ENCODE data around the gene KCTD6. TPM values are rescaled to one million over a fixed set of nuclear protein-coding genes. Genes with fewer than 3 reads are reported as not detected.

Gene KCTD6
- total RNA-seq, 6 donors from 2014 or later: 2.2 to 13.1 (median 6.0) TPM

- ATAC-seq (ENCODE audit: low FRiP score in 2 of 2) (no peak), DNase-seq (no peak)
- H3K9me3 ChIP-seq: no peaks in the 10 kb centered on the region
- no peak overlapping the region for H3K4me3 ChIP-seq
- no peaks in the 10 kb centered on the region for H3K27me3 ChIP-seq
- peaks cover 0 to 10% (median 0%) of the 10 kb centered on the region in 4 donors for H3K36me3 ChIP-seq
- H3K27ac ChIP-seq: no peak overlapping the region
- peaks cover 0 to 8% (median 3%) of the 10 kb centered on the region in 4 donors for H3K4me1 ChIP-seq
- no peak for TF ChIP-seq CTCF (IDR thresholded peaks at IDR 0.05)
- no peak for TF ChIP-seq POLR2AphosphoS5 (IDR thresholded peaks at IDR 0.05)
- TF ChIP-seq EP300 (IDR thresholded peaks at IDR 0.05): no peak
- no peak for TF ChIP-seq POLR2A (IDR thresholded peaks at IDR 0.05)
- 89 to 95% methylated on average over 3 of the region's 3 CpGs for WGBS, 2 donors
These were observed 29.4 kb downstream of the KCTD6 start for GRCh38 chr3:58521336-58521670.

GRCh38 chr3:58521917-58522631, 30.2 kb downstream of the KCTD6 start:
- peaks cover 0 to 10% (median 0%) of the 10 kb centered on the region in 4 donors for H3K36me3 ChIP-seq
- peak in 1 of 2 donors; percentile 67 for DNase-seq
- H3K27me3 ChIP-seq: no peaks in the 10 kb centered on the region
- WGBS, 2 donors: 60 to 71% methylated on average over 9 to 10 of the region's 10 CpGs
- ATAC-seq (ENCODE audit: low FRiP score in 2 of 2): no peak
- H3K27ac ChIP-seq: no peak overlapping the region
- no peak overlapping the region for H3K4me3 ChIP-seq
- TF ChIP-seq EP300 (IDR thresholded peaks at IDR 0.05) (no peak), POLR2AphosphoS5 (IDR thresholded peaks at IDR 0.05) (no peak), CTCF (IDR thresholded peaks at IDR 0.05) (no peak), POLR2A (IDR thresholded peaks at IDR 0.05) (no peak)
- no peaks in the 10 kb centered on the region for H3K9me3 ChIP-seq
- peaks cover 0 to 8% (median 3%) of the 10 kb centered on the region in 4 donors for H3K4me1 ChIP-seq

GRCh38 chr3:58522759-58523425, 31.0 kb downstream of the KCTD6 start:
- Histone ChIP-seq H3K36me3 (peaks cover 0 to 10% (median 0%) of the 10 kb centered on the region in 4 donors), H3K4me3 (no peak overlapping the region), H3K9me3 (no peaks in the 10 kb centered on the region), H3K27ac (no peak overlapping the region), H3K27me3 (no peaks in the 10 kb centered on the region), H3K4me1 (peaks cover 0 to 8% (median 3%) of the 10 kb centered on the region in 4 donors)
- TF ChIP-seq EP300 (IDR thresholded peaks at IDR 0.05) (no peak), POLR2AphosphoS5 (IDR thresholded peaks at IDR 0.05) (no peak), POLR2A (IDR thresholded peaks at IDR 0.05) (no peak), CTCF (IDR thresholded peaks at IDR 0.05) (no peak)
- WGBS, 2 donors: 74 to 89% methylated on average over 5 of the region's 5 CpGs
- DNase-seq: no peak
- no peak for ATAC-seq (ENCODE audit: low FRiP score in 2 of 2)

DNA sequence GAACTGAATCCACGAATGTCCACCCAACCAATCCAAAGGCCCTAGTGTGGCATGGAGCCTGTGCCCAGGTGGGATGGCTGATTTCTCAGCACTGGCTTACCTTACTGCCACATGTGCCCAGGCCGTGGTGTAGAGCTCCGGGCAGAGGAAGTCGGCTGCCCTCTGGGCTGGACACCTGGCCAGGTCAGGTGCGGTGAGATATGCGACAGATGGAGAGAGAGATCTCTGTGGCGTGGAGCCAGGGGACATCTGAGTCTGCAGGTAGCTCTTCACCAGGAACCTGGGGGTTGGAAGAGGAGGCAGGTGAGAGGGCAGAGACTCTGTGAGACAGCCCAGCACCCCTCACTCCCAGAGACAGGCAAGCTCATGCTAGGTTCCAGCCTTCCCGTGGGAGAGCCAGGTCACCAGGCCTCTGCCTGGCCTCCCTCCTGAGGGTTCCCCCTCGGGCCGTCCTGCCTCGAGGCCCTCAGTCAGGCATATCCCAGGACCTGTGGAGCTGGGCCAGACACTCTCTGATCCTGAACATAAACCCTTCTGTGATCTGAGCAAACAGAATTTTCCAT, 32.5 kb downstream of the KCTD6 start:
- Histone ChIP-seq H3K9me3 (no peaks in the 10 kb centered on the region), H3K36me3 (peaks cover 0 to 10% (median 0%) of the 10 kb centered on the region in 4 donors), H3K4me3 (no peak overlapping the region), H3K4me1 (peaks cover 6 to 19% (median 9%) of the 10 kb centered on the region in 4 donors), H3K27ac (no peak overlapping the region), H3K27me3 (no peaks in the 10 kb centered on the region)
- no peak for DNase-seq
- TF ChIP-seq POLR2AphosphoS5 (IDR thresholded peaks at IDR 0.05) (no peak), EP300 (IDR thresholded peaks at IDR 0.05) (no peak), POLR2A (IDR thresholded peaks at IDR 0.05) (no peak), CTCF (IDR thresholded peaks at IDR 0.05) (no peak)
- ATAC-seq (ENCODE audit: low FRiP score in 2 of 2): no peak
- 93 to 96% methylated on average over 7 to 10 of the region's 11 CpGs for WGBS, 2 donors
